Upper lobe of right lung (tissue), 1 donor: ENCODE data around the gene LXN. TPM values are rescaled to one million over a fixed set of nuclear protein-coding genes. Genes with fewer than 3 reads are reported as not detected.

Experiments used
- ATAC-seq: fragments of 200-7000 bp; cut with Tn5 transposase; one replicate; pipeline ENCODE4 v1.9.1; 2020; ENCODE audit warnings: mild to moderate bottlenecking, moderate library complexity
- DNase-seq: peaks from one replicate; pipeline ENCODE4 v3.0.0-alpha.2; 2020
- H3K27ac ChIP-seq: fragments of 200-600 bp; one replicate; pipeline ENCODE4 v1.8.0; 2022
- H3K27me3 ChIP-seq: fragments of 200-600 bp; one replicate; pipeline ENCODE4 v1.8.0; 2022; ENCODE audit warnings: mild to moderate bottlenecking
- H3K36me3 ChIP-seq: fragments of 200-600 bp; one replicate; pipeline ENCODE4 v1.8.0; 2022
- H3K4me1 ChIP-seq: fragments of 200-600 bp; one replicate; pipeline ENCODE4 v1.8.0; 2022
- H3K4me3 ChIP-seq: fragments of 200-600 bp; one replicate; pipeline ENCODE4 v1.8.0; 2022; ENCODE audit warnings: mild to moderate bottlenecking
- H3K9me3 ChIP-seq: fragments of 200-600 bp; one replicate; pipeline ENCODE4 v1.8.0; 2022
- intact Hi-C: fragments of 100-400 bp; cut with DNase I; formaldehyde crosslinking; loops from one replicate; pipeline ENCODE4 v1.11.0; 2022
- total RNA-seq: library from RNA; stranded (reverse); fragmentation: NEBNext Ultra II Directional; extraction: Animal tissue kit (Norgen Biotek cat#: 25700); gene quantifications from one replicate; pipeline ENCODE4 v1.2.1, GENCODE V29; 2021
- TF ChIP-seq, protein P1 (sequence below): fragments of 200-600 bp; IDR thresholded peaks from one replicate; pipeline ENCODE4 v1.8.0; 2022; ENCODE audit warnings: antibody characterized with exemption
- donor health status: DM: no; HTN: yes; CAD: no; lungs with severe emphysema.

Gene LXN
- total RNA-seq, 1 donor from 2014 or later = 20.9 TPM

DNA sequence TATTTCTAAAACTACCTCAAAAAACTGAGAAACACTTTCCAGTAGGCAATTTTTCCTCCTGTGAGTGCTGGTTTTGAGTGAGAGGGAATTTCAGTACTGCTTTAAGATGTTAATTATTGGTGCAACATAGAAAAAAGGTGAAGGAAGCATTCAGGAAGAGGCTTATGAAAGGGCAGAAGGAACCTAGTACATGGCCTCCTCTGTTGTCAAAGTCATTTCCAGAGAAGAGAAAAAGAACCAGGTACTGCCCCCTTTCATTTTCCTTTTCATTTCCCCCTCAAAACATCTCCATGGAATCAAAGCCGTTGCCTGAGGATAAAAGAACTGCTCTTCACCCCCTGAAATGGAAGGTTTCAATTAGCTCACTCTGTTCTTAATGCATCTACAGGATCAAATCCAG lies 40.0 kb upstream of the LXN start:
- Histone ChIP-seq H3K9me3 (no peaks in the 10 kb centered on the region), H3K4me1 (peaks cover 18% of the 10 kb centered on the region), H3K4me3 (no peak overlapping the region), H3K27ac (peak overlapping the region; percentile 52), H3K27me3 (no peaks in the 10 kb centered on the region), H3K36me3 (peaks cover 30% of the 10 kb centered on the region)
- ATAC-seq (no peak), DNase-seq (no peak)
- TF ChIP-seq, protein P1, sequence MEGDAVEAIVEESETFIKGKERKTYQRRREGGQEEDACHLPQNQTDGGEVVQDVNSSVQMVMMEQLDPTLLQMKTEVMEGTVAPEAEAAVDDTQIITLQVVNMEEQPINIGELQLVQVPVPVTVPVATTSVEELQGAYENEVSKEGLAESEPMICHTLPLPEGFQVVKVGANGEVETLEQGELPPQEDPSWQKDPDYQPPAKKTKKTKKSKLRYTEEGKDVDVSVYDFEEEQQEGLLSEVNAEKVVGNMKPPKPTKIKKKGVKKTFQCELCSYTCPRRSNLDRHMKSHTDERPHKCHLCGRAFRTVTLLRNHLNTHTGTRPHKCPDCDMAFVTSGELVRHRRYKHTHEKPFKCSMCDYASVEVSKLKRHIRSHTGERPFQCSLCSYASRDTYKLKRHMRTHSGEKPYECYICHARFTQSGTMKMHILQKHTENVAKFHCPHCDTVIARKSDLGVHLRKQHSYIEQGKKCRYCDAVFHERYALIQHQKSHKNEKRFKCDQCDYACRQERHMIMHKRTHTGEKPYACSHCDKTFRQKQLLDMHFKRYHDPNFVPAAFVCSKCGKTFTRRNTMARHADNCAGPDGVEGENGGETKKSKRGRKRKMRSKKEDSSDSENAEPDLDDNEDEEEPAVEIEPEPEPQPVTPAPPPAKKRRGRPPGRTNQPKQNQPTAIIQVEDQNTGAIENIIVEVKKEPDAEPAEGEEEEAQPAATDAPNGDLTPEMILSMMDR = no peak
- intact Hi-C loops = no loop called here

DNA sequence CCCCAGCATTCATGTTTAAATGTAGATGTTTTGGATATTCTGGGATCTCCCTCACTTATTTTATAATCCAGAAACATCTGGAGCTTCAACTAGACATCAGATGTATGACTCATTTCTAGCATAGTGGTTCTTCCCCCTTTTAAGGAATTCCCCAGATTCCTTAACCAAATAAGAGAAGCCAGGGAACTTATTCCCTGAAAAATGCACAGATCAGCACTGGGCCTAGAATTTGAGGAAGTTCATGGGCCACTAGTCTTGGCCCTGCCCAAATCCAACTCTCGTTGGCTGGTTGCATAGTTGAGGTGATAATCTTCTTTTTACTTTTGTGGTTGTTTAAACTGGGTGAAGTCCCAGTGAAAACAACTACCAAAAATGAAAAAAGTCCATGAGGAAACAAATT lies 39.4 kb upstream of the LXN start:
- TF ChIP-seq, protein P1 = no peak
- Histone ChIP-seq H3K27me3 (no peaks in the 10 kb centered on the region), H3K4me1 (peaks cover 18% of the 10 kb centered on the region), H3K27ac (peak overlapping the region; percentile 8), H3K9me3 (no peaks in the 10 kb centered on the region), H3K36me3 (peaks cover 32% of the 10 kb centered on the region), H3K4me3 (no peak overlapping the region)
- ATAC-seq (peak; percentile 27), DNase-seq (no peak)
- intact Hi-C loops = no loop called here

DNA sequence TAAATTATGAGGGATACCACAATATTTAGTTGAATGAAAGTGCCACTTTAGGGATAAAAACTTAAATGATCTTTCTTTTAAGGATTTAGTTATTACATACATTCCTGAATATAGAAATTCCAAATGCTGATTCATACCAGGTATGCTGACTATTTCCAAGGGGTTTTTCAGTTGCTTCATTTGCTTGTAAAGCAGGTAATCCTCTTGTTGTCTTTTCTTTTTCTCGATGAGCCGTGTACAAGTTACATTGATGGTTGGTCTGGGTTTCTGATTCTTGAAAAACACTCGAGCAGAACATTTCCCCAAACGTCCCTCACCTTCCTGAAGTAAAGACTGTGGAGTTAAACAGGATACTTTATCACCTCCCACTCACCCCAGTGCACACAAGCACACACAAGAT lies 38.2 kb upstream of the LXN start:
- Histone ChIP-seq H3K27me3 (no peaks in the 10 kb centered on the region), H3K4me1 (peaks cover 18% of the 10 kb centered on the region), H3K27ac (no peak overlapping the region), H3K36me3 (peaks cover 32% of the 10 kb centered on the region), H3K4me3 (no peak overlapping the region), H3K9me3 (no peaks in the 10 kb centered on the region)
- intact Hi-C loops = no loop called here
- no peak for ATAC-seq
- TF ChIP-seq, protein P1 = no peak
- DNase-seq = no peak

DNA sequence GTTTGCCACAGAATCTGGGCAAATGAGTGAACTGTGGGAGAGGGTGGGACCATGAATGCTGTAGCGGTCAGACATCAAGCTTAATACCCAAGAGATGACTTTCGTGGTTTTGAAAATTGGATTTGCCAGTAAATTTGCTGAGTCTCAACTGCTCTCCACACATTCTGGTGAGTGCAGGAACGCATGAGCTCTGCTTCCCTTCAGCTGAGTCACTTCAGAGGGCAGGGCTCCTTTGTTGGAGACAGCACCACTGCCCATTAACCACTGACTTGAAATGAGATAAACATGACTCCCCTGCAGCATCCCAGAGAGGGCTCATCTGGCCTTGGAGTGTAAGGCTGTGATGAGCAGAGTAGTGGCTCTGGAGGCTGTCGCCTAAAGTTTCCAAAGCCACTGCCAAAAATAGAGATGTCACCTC lies 37.2 kb upstream of the LXN start:
- no peak overlapping the region for H3K4me3 ChIP-seq
- H3K9me3 ChIP-seq = no peaks in the 10 kb centered on the region
- intact Hi-C loops = no loop called here
- DNase-seq (no peak), ATAC-seq (peak; percentile 31)
- H3K36me3 ChIP-seq = peaks cover 41% of the 10 kb centered on the region
- no peaks in the 10 kb centered on the region for H3K27me3 ChIP-seq
- H3K4me1 ChIP-seq = peaks cover 18% of the 10 kb centered on the region
- TF ChIP-seq, protein P1 = no peak
- H3K27ac ChIP-seq = no peak overlapping the region

DNA sequence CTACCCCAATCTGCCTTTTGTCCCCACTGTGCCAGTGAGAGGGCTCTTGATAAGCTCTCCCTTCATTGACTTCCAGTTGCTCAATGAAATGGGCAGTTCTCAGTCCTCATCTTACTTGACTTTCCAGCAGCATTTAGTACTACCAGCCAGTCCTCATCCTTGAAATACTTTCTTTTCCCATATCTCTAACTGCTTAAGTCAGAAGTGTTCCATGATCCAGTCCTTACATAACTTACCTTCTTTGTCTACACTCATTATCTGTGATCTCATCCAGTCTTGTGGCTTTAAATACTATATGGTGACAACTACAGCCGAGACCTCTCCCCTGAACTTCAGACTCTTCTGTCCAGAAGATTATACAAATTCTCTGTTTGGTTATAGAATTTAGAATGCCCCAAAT lies 31.1 kb upstream of the LXN start:
- Histone ChIP-seq H3K27me3 (no peaks in the 10 kb centered on the region), H3K4me1 (peaks cover 14% of the 10 kb centered on the region), H3K36me3 (peaks cover 28% of the 10 kb centered on the region), H3K9me3 (no peaks in the 10 kb centered on the region), H3K27ac (no peak overlapping the region), H3K4me3 (no peak overlapping the region)
- no peak for DNase-seq
- TF ChIP-seq, protein P1 = no peak
- no peak for ATAC-seq
- intact Hi-C loops = no loop called here

DNA sequence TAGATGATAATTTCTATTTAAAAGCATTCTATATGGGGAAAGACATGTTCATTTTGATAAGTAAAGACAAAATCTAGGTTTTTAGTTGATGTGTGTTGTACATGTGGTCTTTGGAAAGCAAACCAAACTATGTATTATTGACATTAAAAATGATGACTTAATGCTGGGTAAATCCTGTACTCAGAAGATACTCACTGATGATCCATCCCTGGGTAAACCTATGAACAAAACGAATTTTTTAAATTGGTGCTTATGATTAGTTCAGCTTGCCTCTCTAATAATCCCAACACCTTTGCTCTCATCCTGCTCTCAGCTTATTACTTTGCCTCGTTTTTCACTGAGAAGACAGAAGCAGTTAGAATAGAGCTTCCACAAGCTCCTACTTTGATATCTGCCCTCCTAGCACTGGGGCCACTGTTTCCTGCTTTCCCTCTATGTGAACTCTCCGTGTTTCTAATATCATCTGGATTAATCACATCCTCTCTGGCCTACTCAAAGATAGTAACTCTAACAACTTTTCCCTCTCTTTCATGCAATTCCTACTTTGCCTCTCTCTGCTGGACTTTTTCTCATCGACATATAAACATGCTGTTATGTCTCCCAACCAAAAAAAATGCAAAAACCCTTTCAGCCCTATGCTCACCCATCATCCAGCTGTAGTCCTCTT lies 30.5 kb upstream of the LXN start:
- DNase-seq = no peak
- H3K27ac ChIP-seq = no peak overlapping the region
- no peaks in the 10 kb centered on the region for H3K27me3 ChIP-seq
- ATAC-seq = no peak
- TF ChIP-seq, protein P1 = no peak
- no peak overlapping the region for H3K4me3 ChIP-seq
- H3K4me1 ChIP-seq = peaks cover 14% of the 10 kb centered on the region
- peaks cover 27% of the 10 kb centered on the region for H3K36me3 ChIP-seq
- intact Hi-C loops = no loop called here
- no peaks in the 10 kb centered on the region for H3K9me3 ChIP-seq
